ENCODE measurements around the gene NQO1. TPM values are rescaled to one million over a fixed set of nuclear protein-coding genes. Genes with fewer than 3 reads are reported as not detected.
A peak's percentile ranks its signal among the peaks of the same experiment; 100 is the strongest.

The NQO1 gene
- total and polyA plus RNA-seq, 2 of the 4 experiments (the other 2 are of a cell fraction) = 304 to 426 TPM

- no peak overlapping the region for H2BK120ac ChIP-seq (ENCODE audit: low read depth, low read length)
- in situ Hi-C loops (cut with MboI; ENCODE audit: low sequenced_read_pairs) = no loop called here
- H3K4me2 ChIP-seq (ENCODE audit: low read depth, low read length) = no peak overlapping the region
- peaks cover 23 to 40% of the 10 kb centered on the region in 2 experiments for H3K79me1 ChIP-seq (ENCODE audit: low read depth in 1 of 2, low read length in 2 of 2)
- ATAC-seq (ENCODE audit: low read depth) = peak; percentile 54
- H2AK5ac ChIP-seq (ENCODE audit: low read depth, low read length) = no peak overlapping the region
- H3K4ac ChIP-seq (ENCODE audit: low read depth, low read length) = no peak overlapping the region
- H4K8ac ChIP-seq (ENCODE audit: low read depth in 2 of 2, low read length in 2 of 2) = no peak overlapping the region
- H3K9ac ChIP-seq (ENCODE audit: low read depth, low read length) = no peak overlapping the region
- H3K14ac ChIP-seq (replicated peaks; ENCODE audit: low read depth, low read length) = no peak overlapping the region
- H2AFZ ChIP-seq (replicated peaks; ENCODE audit: low read length, poor library complexity) = no peak overlapping the region
- no peak overlapping the region for H3K4me3 ChIP-seq (ENCODE audit: insufficient read depth, low read depth, low read length)
- no peak overlapping the region for H3K23ac ChIP-seq (ENCODE audit: low read depth, low read length)
- H4K5ac ChIP-seq (ENCODE audit: low read depth, low read length) = no peak overlapping the region
- ChIA-PET CTCF (no interaction called here), POLR2A (ENCODE audit: unreplicated experiment) (no interaction called here)
- H3K9me1 ChIP-seq (ENCODE audit: insufficient read depth, low read length) = peaks cover 11% of the 10 kb centered on the region; the same call in 1 of the 2 replicates
- no peak overlapping the region for H3K18ac ChIP-seq (ENCODE audit: low read depth, low read length)
- no peaks in the 10 kb centered on the region for H3K9me3 ChIP-seq (ENCODE audit: control insufficient read depth, insufficient read depth, low read length)
- no peak overlapping the region for H2BK15ac ChIP-seq (ENCODE audit: low read depth, low read length)
- no peaks in the 10 kb centered on the region for H3K27me3 ChIP-seq (ENCODE audit: control insufficient read depth, insufficient read depth, low read length)
- no peak overlapping the region for H3K56ac ChIP-seq (ENCODE audit: extremely low read depth, insufficient read depth, low read length)
- no peak overlapping the region for H2BK20ac ChIP-seq (ENCODE audit: low read depth, low read length)
- H3K27ac ChIP-seq (ENCODE audit: insufficient read depth, low read length) = no peak overlapping the region
- intact Hi-C loops (cut with micrococcal nuclease) = no loop called here
- peaks cover 52% of the 10 kb centered on the region for H3K36me3 ChIP-seq (ENCODE audit: control insufficient read depth, insufficient read depth, low read length)
- no CpG with 5 or more reads among the region's 8 CpGs for WGBS, 2 experiments (ENCODE audit: extremely low coverage in 2 of 2, insufficient read length in 1 of 2)
- BruUV-seq (replicated peaks) = no TSS peak
- H4K20me1 ChIP-seq (ENCODE audit: insufficient read depth, low read length) = peaks cover 6% of the 10 kb centered on the region; the same call in 1 of the 2 replicates
- H4K91ac ChIP-seq (ENCODE audit: insufficient read depth, low read depth, low read length) = no peak overlapping the region
- H3K4me1 ChIP-seq (ENCODE audit: control insufficient read depth, insufficient read depth, low read length) = peaks cover 2% of the 10 kb centered on the region; the same call in 1 of the 2 replicates
- no peak overlapping the region for H2BK5ac ChIP-seq (ENCODE audit: low read depth, low read length, poor library complexity, severe bottlenecking)
- peak; percentile 67 for DNase-seq
- dilution Hi-C loops (cut with HindIII; ENCODE audit: low sequenced_read_pairs, unreplicated experiment) = no loop called here
- TF ChIP-seq RFX5 (IDR thresholded peaks at IDR 0.05; ENCODE audit: low read depth, low read length) (peak; percentile 21; the same call in 1 of the 2 replicates), MAFK (IDR thresholded peaks at IDR 0.05; ENCODE audit: low read depth, low read length) (no peak), MXI1 (IDR thresholded peaks at IDR 0.05; ENCODE audit: borderline replicate concordance, low read depth, low read length) (no peak), BHLHE40 (IDR thresholded peaks at IDR 0.05; ENCODE audit: low read depth, low read length) (no peak), CHD1 (IDR thresholded peaks at IDR 0.05; ENCODE audit: low read depth, low read length) (no peak), MAZ (IDR thresholded peaks at IDR 0.05; ENCODE audit: borderline replicate concordance, low read depth, low read length) (no peak), ELK1 (IDR thresholded peaks at IDR 0.05; ENCODE audit: borderline replicate concordance, low read depth, low read length) (no peak), RAD21 (IDR thresholded peaks at IDR 0.05; ENCODE audit: low read length) (no peak), USF2 (IDR thresholded peaks at IDR 0.05; ENCODE audit: low read depth, low read length) (no peak), POLR2A (IDR thresholded peaks at IDR 0.05; ENCODE audit: low read depth, low read length) (no peak), RCOR1 (IDR thresholded peaks at IDR 0.05; ENCODE audit: insufficient replicate concordance, low read length) (no peak), FOS (IDR thresholded peaks at IDR 0.05; ENCODE audit: low read depth, low read length) (0 out of 2 replicates have a peak, but pooled peaks have one; percentile 2), CEBPB (IDR thresholded peaks at IDR 0.05; ENCODE audit: low read depth, low read length) (peak; percentile 35)
- TF ChIP-seq, protein P1, sequence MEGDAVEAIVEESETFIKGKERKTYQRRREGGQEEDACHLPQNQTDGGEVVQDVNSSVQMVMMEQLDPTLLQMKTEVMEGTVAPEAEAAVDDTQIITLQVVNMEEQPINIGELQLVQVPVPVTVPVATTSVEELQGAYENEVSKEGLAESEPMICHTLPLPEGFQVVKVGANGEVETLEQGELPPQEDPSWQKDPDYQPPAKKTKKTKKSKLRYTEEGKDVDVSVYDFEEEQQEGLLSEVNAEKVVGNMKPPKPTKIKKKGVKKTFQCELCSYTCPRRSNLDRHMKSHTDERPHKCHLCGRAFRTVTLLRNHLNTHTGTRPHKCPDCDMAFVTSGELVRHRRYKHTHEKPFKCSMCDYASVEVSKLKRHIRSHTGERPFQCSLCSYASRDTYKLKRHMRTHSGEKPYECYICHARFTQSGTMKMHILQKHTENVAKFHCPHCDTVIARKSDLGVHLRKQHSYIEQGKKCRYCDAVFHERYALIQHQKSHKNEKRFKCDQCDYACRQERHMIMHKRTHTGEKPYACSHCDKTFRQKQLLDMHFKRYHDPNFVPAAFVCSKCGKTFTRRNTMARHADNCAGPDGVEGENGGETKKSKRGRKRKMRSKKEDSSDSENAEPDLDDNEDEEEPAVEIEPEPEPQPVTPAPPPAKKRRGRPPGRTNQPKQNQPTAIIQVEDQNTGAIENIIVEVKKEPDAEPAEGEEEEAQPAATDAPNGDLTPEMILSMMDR (conservative IDR thresholded peaks at IDR 0.05; ENCODE audit: low read depth, low read length) = no peak
- no peak overlapping the region for H2AK9ac ChIP-seq (replicated peaks; ENCODE audit: low read depth, low read length, poor library complexity)
These were observed 15.2 kb upstream of the NQO1 start for GRCh38 chr16:69741519-69741918.
